ENCODE results near the gene BCAS3.

DNA sequence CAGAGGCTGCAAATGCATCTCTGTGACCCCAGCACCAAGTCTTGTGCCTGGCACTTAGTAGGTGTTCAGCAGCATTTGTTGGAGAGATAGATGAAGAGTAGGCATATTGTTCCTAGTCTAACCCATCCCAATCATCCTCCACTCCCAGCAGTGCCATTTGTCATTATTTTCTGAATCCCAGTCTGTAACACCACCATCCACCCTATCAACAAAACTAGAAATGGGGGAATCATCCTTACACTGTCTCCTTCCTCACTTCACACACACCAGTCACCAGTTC lies 626.1 kb downstream of the BCAS3 start:
- TF ChIP-seq POLR2A (IDR thresholded peaks at IDR 0.05) = no peak
- no peak for TF ChIP-seq CTCF (IDR thresholded peaks at IDR 0.05)
